Measurements from ENCODE around the gene RTN4RL2.

RTN4RL2 gene

DNA sequence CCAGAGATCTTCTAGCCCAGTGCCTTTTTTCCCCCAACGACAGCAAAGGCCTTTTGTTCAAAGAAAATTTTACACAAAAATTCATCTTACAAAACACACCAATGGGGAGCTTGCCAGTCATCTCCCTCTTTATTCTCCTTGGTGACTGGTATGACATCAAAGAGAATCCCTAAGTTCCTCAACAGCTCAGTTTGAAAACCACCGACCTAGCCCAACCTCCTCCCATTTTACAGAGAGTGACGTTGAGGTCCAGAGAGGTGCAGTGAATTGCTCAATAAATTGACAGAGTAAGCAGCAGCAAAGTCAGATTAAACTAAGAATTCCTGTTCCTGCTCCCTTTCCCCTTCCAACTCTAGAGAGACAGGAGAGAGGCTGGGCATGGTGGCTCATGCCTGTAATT lies 41.2 kb upstream of the RTN4RL2 start:
- in situ Hi-C loops (cut with MboI; ENCODE audit: low pct_unique_long_range_greater_than_20kb, low sequenced_read_pairs, unreplicated experiment): no loop called here
- no peak for DNase-seq (ENCODE audit: low spot score)
- TF ChIP-seq, protein P1, sequence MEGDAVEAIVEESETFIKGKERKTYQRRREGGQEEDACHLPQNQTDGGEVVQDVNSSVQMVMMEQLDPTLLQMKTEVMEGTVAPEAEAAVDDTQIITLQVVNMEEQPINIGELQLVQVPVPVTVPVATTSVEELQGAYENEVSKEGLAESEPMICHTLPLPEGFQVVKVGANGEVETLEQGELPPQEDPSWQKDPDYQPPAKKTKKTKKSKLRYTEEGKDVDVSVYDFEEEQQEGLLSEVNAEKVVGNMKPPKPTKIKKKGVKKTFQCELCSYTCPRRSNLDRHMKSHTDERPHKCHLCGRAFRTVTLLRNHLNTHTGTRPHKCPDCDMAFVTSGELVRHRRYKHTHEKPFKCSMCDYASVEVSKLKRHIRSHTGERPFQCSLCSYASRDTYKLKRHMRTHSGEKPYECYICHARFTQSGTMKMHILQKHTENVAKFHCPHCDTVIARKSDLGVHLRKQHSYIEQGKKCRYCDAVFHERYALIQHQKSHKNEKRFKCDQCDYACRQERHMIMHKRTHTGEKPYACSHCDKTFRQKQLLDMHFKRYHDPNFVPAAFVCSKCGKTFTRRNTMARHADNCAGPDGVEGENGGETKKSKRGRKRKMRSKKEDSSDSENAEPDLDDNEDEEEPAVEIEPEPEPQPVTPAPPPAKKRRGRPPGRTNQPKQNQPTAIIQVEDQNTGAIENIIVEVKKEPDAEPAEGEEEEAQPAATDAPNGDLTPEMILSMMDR (IDR thresholded peaks at IDR 0.05; ENCODE audit: extremely low read depth, insufficient read depth, missing control alignments): no peak

- TF ChIP-seq, protein P1 (IDR thresholded peaks at IDR 0.05; ENCODE audit: extremely low read depth, insufficient read depth, missing control alignments): no peak
Observed at GRCh38 chr11:57421066-57421465, 39.3 kb upstream of the RTN4RL2 start.

DNA sequence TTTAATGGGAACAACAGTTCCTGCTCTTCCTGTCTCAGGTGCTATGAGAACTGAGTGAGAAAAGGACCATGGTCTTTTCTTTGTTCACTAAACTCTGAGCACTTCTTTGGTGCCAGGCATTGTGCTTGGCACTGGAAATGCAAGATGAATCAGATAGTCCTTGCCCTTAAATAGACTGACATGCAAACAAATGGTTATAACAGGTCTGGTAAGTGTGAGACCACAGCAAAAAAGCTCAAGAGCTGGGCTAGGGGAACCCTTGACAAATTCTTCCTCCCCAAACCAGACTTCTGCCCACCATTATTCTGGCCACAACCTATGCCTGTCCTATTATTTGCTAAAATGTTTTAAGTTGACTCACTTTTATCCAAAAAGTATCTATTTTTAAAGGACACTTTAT lies 38.5 kb upstream of the RTN4RL2 start:
- in situ Hi-C loops (cut with MboI; ENCODE audit: low pct_unique_long_range_greater_than_20kb, low sequenced_read_pairs, unreplicated experiment): no loop called here
- TF ChIP-seq, protein P1 (IDR thresholded peaks at IDR 0.05; ENCODE audit: extremely low read depth, insufficient read depth, missing control alignments): no peak
- DNase-seq (ENCODE audit: low spot score): no peak

More at GRCh38 chr11:57421066-57421465, 39.3 kb upstream of the RTN4RL2 start:
- in situ Hi-C loops (cut with MboI; ENCODE audit: low pct_unique_long_range_greater_than_20kb, low sequenced_read_pairs, unreplicated experiment): no loop called here
- no peak for DNase-seq (ENCODE audit: low spot score)

GRCh38 chr11:57422669-57423068 lies 37.7 kb upstream of the RTN4RL2 start:
- TF ChIP-seq, protein P1 (IDR thresholded peaks at IDR 0.05; ENCODE audit: extremely low read depth, insufficient read depth, missing control alignments): no peak
- no peak for DNase-seq (ENCODE audit: low spot score)
- in situ Hi-C loops (cut with MboI; ENCODE audit: low pct_unique_long_range_greater_than_20kb, low sequenced_read_pairs, unreplicated experiment): no loop called here

- DNase-seq (ENCODE audit: low spot score): no peak
- TF ChIP-seq, protein P1 (IDR thresholded peaks at IDR 0.05; ENCODE audit: extremely low read depth, insufficient read depth, missing control alignments): no peak
- in situ Hi-C loops (cut with MboI; ENCODE audit: low pct_unique_long_range_greater_than_20kb, low sequenced_read_pairs, unreplicated experiment): no loop called here
Observed at GRCh38 chr11:57424137-57424791, 36.1 kb upstream of the RTN4RL2 start.

DNA sequence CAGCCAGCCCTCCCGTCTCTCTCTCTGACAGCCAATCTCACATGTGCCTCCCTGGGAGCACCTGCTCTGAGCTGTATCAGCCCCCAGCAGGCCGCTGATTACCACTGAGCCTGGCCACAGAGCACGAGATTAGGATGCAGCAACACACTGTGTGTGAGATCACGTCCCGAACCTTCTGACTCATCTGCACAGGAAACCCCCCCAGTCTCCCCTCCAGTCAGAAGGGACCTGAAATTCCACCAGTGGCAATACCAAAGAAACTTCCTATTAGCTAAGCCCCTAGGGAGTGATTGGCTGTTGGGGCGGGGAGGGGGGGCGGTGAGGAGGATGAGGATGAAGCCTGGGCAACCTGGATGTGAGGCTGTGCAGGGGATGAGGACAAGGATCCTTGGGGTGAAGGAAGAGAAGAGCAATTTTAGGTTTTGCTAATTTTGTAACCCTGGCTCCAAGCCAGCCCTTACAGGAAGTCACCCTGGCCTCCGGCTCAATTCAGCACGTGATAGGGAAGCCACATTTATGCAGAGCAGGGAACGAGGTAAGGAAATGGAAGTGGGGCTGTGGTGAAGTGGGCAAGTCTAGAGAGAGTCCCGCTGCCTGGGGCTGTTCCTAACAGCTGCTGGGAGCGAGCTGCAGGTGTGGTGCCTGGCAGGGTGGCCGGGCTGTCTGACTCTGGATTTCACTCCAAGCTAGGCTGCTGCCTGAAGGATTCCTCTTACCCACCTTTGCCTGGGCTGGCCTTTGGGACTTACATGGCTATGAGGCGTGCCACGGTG lies 35.4 kb upstream of the RTN4RL2 start:
- in situ Hi-C loops (cut with MboI; ENCODE audit: low pct_unique_long_range_greater_than_20kb, low sequenced_read_pairs, unreplicated experiment): no loop called here
- TF ChIP-seq, protein P1 (IDR thresholded peaks at IDR 0.05; ENCODE audit: extremely low read depth, insufficient read depth, missing control alignments): no peak
- DNase-seq (ENCODE audit: low spot score): peak; percentile 85

All from GM13977 (cell line).